NAMALWA (cell line): Measurements from ENCODE around the gene MUCL3.
"Not testable (repeated sequence)": the region's sequence is repeated elsewhere in the genome, so short reads cannot be mapped to it uniquely, and the experiment has no call there.

Experiments used
- DNase-seq: peaks from one replicate; pipeline ENCODE4 v3.0.0-alpha.2; 2015; ENCODE audit warnings: low spot score

The MUCL3 gene, protein sequence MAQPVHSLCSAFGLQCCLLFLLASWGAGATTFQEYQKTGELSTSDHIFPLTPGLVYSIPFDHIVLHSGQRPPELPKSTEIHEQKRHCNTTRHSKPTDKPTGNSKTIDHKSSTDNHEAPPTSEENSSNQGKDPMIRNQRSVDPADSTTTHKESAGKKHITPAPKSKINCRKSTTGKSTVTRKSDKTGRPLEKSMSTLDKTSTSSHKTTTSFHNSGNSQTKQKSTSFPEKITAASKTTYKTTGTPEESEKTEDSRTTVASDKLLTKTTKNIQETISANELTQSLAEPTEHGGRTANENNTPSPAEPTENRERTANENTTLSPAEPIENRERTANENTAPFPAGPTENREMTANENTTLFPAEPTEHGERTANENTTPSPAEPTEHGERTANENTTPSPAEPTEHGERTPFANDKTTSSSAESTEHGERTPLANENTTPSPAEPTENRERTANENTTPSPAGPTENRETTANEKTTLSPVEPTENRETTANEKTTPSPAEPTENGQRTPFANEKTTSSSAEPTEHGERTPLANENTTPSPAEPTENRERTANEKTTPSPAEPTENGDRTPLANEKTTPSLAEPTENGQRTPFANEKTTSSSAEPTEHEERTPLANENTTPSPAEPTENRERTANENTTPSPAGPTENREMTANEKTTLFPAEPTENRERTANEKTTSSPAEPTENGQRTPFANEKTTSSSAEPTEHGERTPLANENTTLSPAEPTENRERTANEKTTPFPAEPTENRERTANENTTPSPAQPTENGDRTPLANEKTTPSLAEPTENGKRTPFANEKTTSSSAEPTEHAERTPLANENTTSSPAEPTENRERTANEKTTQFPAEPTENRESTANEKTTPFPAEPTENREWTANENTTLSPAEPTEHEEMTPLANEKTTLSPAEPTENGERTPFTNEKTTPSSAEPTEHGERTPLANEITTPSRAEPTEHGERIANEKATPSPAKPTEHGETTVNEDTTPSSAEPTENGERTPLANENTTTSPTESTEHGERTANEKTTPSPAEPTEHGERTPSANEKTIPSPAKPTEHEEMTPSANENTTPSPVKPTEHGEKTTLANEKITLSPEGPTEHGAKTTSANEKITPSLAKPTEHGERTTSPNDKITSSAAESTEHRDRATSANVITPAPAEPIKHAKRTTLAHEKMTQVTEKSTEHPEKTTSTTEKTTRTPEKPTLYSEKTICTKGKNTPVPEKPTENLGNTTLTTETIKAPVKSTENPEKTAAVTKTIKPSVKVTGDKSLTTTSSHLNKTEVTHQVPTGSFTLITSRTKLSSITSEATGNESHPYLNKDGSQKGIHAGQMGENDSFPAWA (N-terminal part only)

DNA sequence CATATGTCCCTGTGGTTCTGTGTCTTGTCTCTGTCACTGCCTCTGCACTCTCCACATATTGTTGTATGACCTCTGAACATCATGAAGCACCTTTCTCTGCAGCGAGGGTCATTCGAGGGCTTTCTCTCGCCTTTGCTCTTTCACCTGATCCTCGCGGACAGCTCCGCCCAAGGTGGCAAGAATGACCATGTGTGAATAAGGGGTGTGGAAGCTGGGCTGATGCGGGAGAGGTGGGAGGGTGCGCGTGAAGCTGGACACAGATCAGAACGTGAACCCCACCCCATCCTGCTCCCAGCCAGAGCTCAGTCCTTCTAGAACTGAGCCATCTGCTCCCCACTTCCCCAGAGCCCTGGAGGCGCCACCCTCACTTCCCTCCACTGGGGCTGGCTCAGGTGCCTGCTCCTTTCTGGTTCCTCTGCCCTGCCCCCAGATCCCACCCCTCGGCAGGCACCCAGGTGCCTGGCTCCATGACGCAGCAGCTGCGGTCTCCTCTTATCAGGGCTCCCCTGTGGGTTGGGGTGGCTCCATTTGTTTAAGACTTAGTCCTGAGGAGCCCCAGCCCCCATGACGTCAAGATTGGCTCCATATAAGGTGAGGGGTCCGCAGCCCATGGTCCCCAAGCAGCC, at the start of gene MUCL3:
Gene MUCL3, plus strand, starts transcription at position 613 of the 626 bp plus-strand sequence. CDS start 27 bp downstream, outside the sequence.
- DNase-seq = no peak

DNA sequence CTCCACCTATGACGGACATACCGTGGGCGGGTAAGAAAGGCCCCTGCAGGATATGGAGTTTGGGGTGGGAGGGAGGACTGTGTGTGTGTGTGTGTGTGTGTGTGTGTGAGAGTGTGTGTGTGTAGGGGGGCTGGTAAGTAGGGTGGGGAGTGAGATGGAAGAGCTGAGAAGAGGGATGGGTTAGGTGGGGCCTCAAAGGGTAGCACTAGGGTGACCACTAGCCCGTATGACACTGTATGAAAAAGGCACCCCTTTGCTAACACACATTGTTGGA, 49.4 kb upstream of the MUCL3 start:
- DNase-seq = no peak

DNA sequence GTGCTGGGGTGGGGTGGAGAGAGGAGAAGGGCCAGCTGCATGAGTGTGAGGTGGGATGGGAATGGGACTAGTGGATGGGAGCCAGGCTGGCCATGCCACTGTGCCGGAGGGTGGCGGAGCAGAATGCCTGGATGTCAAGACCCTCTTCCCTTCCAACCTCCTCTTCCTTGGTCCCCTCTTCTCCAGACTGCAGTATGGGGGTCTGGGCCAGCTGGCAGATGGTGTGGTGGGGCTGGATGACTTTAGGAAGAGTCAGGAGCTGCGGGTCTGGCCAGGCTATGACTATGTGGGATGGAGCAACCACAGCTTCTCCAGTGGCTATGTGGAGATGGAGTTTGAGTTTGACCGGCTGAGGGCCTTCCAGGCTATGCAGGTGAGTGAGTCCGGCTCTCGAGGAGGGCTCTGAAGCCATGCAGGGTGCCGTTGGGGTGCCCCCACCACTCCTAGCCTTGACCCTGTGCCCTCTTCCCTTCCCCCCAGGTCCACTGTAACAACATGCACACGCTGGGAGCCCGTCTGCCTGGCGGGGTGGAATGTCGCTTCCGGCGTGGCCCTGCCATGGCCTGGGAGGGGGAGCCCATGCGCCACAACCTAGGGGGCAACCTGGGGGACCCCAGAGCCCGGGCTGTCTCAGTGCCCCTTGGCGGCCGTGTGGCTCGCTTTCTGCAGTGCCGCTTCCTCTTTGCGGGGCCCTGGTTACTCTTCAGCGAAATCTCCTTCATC, 48.8 kb upstream of the MUCL3 start:
- DNase-seq = no peak

DNA sequence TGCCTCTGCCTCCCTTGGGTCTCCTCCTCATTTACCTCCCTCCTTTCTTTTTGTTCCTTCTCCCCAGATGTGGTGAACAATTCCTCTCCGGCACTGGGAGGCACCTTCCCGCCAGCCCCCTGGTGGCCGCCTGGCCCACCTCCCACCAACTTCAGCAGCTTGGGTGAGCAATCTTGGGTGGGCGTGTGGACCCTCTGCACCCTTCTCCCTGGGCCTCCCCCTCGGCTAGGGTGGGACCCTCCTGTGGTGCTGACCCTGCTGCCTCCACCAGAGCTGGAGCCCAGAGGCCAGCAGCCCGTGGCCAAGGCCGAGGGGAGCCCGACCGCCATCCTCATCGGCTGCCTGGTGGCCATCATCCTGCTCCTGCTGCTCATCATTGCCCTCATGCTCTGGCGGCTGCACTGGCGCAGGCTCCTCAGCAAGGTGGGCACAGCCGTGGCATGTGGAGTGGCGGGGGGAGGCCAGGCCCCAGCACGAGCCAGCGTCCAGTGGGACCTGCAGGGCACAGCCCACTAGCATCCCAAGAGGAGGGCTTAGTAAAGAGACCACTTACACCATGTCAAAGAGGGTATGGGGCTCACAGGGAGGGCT, 47.7 kb upstream of the MUCL3 start:
- no peak for DNase-seq

DNA sequence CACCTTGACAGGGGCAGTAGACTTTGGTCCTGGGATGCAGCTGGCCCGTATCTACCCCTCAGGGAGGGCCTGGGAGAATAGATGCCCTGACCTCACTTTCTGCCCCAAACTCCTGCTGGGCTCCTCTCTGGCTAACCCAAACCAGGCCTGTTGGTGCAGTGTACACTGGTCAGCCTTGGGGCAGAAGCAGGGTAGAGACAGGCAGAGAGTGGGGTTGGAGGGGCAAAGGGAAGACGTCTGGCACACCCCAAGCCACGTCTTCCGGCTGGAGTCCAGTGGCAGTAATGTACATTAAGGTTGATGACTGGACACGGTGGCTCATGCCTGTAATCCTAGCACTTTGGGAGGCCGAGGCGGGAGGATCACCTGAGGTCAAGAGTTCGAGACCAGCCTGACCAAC, 47.1 kb upstream of the MUCL3 start:
- no peak for DNase-seq

DNA sequence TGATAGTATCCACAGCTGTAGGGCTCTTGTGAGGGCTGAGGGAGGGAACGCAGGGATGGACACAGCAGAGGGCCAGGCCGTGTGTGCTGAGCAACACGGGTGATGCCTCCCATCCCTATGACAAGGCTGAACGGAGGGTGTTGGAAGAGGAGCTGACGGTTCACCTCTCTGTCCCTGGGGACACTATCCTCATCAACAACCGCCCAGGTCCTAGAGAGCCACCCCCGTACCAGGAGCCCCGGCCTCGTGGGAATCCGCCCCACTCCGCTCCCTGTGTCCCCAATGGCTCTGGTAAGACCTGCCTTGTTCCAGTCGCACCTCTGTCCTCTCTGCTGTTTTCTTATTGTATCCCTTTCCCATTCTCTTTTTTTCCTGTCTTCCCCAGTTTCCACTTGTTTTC, 46.4 kb upstream of the MUCL3 start:
- no peak for DNase-seq

DNA sequence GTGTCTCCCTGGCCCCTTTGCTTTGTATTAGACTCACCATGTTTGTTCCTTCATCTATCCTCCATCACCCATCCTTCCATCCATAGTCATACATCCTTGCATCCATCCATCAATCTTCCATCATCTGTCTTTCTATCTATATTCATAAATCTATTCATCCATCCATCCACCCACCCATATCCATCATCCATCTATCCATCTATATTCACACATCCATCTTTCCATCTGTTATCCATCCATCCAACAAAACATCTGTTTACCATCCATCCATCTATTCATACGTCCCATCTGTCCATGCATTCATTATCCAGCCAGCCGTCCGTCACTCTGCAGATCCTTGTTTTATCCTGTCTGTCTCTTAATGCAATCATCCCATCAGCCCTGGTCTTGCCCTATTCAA, 45.8 kb upstream of the MUCL3 start:
- DNase-seq = no peak

DNA sequence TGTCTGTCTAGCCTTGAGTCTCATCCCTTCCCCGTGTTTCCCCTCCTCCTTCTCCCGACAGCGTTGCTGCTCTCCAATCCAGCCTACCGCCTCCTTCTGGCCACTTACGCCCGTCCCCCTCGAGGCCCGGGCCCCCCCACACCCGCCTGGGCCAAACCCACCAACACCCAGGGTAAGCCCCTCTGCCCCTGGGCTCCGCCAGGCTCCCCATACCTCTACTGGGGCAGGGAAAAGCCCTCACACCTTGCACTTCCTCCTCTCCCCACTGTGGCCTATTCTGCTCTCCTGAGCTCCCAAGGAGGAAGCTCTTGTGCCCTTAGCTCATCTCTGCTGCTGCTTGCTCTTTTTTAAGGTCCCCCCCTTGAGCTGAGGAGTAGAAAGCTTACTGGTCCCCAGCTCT, 45.4 kb upstream of the MUCL3 start:
- no peak for DNase-seq

DNA sequence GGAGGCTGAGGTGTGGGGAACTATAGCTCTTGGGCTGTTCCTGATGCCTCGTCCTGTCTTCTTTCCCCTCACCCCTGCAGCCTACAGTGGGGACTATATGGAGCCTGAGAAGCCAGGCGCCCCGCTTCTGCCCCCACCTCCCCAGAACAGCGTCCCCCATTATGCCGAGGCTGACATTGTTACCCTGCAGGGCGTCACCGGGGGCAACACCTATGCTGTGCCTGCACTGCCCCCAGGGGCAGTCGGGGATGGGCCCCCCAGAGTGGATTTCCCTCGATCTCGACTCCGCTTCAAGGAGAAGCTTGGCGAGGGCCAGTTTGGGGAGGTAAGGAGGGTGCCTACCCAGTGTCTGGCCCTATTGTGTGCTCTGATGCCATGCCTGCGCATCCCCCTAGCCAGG, 44.2 kb upstream of the MUCL3 start:
- DNase-seq = no peak

DNA sequence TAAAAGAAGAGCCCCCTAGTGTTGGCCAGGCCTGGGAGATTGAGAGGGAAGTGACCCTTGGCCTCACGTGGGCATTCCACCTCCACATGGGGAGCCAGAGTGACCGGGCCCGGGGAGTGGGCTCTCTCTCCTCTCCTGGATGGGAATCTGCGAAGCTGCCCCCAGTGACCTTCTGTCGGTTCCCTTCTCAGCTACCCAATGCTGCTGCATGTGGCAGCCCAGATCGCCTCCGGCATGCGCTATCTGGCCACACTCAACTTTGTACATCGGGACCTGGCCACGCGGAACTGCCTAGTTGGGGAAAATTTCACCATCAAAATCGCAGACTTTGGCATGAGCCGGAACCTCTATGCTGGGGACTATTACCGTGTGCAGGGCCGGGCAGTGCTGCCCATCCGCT, 42.9 kb upstream of the MUCL3 start:
- DNase-seq = no peak

DNA sequence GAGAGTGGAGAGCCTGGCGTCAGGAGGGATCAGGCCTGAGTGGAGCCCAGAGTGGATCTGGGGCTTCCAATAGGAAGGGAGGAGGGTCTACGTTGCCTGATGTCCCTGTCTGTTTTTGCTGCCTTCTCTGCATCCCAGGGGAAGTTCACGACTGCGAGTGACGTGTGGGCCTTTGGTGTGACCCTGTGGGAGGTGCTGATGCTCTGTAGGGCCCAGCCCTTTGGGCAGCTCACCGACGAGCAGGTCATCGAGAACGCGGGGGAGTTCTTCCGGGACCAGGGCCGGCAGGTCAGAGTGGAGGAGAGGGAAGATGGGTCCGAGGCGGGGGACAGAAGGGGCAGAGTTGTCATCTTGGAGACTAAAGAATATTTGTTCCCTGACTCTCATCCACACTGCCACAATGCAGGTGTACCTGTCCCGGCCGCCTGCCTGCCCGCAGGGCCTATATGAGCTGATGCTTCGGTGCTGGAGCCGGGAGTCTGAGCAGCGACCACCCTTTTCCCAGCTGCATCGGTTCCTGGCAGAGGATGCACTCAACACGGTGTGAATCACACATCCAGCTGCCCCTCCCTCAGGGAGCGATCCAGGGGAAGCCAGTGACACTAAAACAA, 41.9 kb upstream of the MUCL3 start:
- no peak for DNase-seq

DNA sequence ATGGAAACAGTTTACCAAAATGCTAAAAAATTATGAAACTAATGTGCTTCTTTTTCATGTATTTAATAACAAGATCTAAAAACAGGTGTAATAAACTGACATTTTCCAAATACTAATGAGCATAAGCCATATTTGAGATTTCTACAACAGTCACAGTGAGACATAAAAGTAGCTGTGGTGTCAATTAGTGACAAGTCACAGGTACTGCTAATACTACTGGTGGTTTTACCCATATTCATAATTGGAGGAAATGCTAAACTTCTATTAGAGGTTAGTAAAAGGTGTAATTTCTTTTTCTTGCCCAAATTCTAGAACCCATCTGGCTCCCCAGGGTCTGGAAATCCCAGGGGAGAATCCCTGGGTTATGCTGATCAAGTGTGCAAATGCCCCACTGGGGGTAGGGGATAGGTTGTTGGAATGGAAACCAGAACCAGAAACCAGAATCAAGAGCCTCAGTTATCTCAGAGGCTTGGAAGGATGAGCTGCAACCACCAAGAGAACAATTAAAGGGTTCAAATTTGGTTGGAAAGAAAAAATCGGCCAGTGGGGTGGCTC, 39.8 kb upstream of the MUCL3 start:
- no peak for DNase-seq

DNA sequence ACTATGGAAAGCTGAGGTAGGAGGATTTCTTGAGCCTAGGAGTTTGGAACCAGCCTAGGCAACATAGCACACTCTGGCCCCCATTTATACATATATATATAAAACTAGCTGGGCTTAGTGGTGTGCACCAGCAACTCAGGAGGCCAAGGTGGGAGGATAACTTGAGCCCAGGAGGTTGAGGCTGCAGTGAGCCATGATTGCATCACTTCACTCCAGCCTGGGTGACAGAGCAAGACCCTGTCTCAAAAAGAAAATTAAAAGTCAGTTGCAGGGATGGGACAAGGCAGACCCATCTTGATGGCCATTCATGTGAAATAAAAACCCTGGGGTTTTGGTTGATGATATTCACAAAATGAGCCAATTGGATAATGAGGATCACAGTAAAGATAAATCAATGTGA, 39.3 kb upstream of the MUCL3 start:
- no peak for DNase-seq

DNA sequence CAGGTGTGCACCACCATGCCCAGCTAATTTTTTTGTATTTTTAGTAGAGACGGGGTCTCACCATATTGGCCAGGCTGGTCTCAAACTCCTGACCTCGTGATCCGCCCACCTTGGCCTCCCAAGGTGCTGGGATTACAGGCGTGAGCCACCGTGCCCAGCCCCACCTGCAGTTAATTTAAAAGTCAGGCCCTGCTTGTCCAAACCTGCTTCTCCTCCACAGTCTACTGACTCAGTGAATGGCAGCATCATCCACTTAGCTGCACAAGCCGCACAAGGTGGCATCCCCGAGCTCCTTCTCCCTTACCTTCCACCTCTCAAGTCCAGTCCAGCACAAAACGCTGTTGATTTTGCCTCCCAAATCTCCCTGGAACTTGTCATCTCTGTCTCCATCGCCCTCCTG, 38.6 kb upstream of the MUCL3 start:
- DNase-seq = not testable (repeated sequence)

DNA sequence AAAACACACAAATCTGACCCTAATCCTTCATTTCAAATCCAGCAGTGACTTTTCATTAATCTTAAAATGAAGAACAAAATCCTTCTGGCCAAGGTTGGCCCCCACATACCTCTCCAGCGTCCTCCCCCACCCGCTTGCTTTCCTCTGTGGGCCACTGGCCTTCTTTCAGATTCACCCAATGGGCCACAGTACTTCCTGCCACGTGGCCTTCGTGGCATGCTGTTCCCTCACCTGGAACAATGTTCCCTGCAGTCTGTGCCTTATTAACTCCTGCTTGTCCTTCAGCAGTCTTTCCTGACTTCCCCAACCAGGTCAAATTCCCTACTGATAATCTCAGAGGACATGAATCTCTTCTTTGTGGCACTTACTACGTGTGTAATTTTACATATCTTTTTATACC, 38.1 kb upstream of the MUCL3 start:
- DNase-seq = no peak

DNA sequence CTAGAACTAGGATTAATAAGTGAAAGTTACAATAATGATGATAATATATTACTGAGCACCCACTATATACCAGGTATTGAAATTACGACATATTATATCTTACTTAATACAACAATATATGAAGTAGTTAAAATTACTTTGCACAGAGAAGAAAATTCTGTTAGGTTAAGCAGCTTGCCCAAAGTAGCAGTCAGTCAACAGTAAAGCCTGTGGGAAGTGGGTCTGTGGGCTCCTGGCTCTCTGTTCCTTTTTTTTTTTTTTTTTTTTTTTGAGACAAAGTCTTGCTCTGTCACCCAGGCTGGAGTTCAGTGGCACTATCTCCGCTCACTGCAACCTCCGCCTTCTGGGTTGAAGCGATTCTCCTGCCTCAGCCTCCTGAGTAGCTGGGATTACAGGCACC, 37.5 kb upstream of the MUCL3 start:
- DNase-seq = no peak

DNA sequence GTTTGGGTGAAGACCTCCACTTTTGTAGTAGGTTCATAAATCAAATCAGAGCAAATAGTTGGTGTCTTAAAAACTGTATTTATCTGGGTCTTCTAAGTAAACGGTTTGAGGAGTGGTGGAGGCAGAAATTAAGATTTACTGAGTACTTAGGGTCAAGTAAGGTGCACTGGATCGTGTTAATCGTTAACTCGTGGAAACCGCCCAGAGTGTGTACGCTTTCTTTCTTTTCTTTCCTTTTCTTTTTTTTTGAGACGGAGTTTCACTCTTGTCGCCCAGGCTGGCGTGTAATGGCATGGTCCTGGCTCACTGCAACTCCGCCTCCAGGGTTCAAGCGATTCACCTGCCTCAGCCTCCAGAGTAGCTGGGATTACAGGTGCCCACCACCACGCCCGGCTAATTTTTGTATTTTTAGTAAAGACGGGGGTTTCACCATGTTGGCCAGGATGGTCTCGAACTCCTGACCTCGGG, 33.4 kb upstream of the MUCL3 start:
- not testable (repeated sequence) for DNase-seq

DNA sequence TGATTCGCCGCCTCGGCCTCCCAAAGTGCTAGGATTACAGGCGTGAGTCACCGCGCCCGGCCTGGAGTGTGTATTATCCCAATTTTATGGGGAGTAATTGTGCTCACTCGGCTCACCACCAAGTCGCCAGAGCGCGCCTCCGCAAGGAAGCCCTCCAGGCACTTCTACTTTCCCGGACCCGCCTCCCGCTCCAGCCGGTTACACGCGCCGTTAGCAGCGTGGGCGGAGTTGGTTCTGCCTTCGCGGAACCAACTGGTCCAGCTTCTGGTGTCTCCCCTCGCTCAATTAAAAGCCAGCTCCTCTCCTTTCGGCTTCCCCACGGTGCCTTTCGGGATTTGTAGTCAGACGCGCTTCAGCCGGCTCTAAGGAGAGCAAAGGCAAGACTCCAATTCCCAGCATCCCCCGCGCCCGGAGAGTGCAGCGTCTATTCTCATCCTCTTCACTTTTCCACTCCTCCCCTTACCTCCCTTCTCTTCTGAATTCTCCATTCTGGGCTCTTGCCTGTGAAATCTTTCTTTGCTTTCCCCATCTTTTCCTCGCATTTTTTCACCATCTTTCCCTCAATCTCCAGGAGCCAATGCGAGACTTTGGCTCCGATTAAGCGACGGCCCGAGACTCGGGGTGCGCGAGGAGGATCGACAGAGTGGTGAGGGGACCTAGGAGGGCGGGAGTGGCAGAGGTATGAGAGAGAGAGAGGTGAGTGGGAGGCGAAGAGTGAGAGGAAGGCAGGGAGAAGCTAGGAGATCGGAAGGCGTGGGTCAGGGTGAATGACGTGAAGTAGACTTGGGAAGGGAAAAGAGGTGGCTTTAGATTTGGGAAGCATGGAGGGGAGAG, 32.8 kb upstream of the MUCL3 start, which contains the start of gene GTF2H4:
Gene GTF2H4, plus strand, starts transcription at position 450 of the 834 bp plus-strand sequence.
- DNase-seq = peak; percentile 99

DNA sequence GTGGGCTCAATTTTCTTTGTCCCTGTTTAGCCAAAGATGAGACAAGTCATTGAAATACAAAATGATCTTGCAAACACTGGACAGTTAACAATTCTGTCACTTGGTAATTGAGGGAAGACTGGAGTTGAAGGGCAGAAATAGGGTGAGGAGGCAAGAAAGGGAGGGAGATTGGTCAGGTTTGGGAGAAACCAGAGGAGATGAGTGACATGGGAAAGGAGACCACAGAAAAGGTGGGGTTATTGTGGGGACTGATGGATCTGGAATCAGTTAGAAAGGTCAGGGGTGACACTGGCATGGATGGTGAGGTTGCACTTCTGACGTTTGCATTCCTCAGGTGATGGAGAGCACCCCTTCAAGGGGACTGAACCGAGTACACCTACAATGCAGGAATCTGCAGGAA, 32.1 kb upstream of the MUCL3 start:
- no peak for DNase-seq
